HG03521 (cell line): Measurements from ENCODE around the gene CFHR1.
"Not testable (repeated sequence)": the region's sequence is repeated elsewhere in the genome, so short reads cannot be mapped to it uniquely, and the experiment has no call there.

Source experiments
- ATAC-seq: cut with Tn5 transposase; IDR thresholded peaks from one replicate; pipeline ENCODE4 v1.9.1; 2021; ENCODE audit warnings: mild to moderate bottlenecking, moderate library complexity; ENCODE audit not compliant: unreplicated experiment

The CFHR1 gene

DNA sequence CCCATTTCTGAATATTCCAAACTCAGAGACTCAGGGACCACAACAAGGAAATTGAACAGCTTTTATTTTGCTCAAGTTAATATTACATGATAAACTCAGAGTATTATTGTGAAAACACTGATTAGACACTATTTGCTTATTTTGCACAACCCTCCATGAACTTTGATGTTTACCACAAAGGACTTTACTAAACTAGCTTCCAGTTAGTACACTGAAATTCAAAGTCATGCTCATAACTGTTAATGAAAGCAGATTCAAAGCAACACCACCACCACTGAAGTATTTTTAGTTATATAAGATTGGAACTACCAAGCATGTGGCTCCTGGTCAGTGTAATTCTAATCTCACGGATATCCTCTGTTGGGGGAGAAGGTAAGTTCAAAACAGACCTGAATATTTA lies at the start of gene CFHR1:
Gene CFHR1, plus strand, starts transcription at position 201 of the 400 bp plus-strand sequence. Its CDS starts 114 bp downstream, at position 315.
- ATAC-seq = not testable (repeated sequence)

DNA sequence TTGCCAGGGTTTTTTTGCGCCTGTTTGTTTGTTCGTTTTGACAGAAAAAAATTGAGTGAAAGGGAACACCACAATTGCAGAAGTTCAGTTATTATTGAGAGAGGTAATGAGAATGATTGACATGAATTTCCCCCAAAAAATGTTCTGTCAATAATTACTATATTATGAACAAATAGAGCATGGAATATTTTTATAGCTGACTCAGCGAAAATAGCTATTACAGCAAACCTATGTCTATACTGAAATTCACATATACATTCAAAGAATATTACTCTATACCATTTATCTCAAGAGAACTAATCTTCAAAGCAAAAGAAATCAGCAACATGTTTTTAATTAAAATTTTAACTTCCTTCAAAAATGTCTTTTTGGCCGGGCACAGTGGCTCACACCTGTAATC lies 49.7 kb upstream of the CFHR1 start:
- ATAC-seq = not testable (repeated sequence)

DNA sequence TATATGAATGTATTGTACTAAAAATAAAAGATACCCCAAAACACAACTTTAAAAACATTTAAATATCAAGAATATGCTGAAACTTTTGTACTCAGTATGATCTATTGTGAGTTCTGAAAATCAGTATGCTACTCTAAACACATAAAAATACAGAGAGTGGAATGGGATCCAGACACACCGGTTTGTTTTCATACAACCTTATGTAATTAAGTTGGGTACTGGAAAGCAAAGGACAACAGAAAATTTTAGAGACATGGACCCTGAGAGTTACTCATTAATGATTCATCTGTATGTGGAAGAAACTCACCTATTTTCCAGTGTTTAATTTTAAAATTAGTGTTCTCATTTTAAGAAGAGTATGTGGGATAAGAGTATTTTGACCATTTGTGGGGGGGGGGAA lies 45.8 kb upstream of the CFHR1 start:
- no peak for ATAC-seq

DNA sequence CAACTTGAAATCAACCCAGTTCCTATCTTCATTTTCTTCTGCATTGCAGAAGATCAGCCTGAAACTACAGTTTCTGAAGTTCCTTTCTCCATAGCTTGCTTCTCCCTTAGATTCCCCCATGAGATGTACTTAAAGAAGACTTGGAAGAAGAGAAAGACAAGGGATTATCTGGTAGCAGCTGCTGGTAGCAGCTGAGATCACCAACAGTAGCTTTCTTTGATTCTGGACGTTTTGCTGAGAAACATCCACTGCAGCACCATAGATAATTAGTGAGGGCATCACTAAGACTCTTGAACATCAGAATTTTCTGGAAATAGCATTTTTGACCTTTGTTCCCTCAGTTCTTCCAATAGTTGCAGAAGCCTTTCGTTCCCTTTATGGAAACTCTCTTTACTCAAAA lies 45.4 kb upstream of the CFHR1 start:
- ATAC-seq = no peak

DNA sequence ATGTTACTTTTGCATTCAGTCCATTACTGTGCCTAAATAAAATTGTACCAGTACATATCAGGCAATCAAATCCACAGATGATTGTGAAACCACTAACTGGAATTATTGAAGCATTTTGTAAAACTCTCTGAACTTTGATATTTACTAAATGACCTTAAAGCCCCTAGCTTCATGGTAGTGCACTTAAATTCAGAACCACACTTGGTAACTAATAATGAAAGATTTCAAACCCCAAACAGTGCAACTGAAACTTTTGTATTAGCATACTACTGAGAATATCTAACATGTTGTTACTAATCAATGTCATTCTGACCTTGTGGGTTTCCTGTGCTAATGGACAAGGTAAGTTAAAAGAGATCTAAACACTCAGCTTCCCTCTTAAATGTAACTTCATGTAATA lies 44.9 kb upstream of the CFHR1 start, which contains the start of gene CFHR3:
Gene CFHR3, plus strand, starts transcription at position 238 of the 400 bp plus-strand sequence. Its CDS starts 47 bp downstream, at position 285.
- ATAC-seq = peak; percentile 98

DNA sequence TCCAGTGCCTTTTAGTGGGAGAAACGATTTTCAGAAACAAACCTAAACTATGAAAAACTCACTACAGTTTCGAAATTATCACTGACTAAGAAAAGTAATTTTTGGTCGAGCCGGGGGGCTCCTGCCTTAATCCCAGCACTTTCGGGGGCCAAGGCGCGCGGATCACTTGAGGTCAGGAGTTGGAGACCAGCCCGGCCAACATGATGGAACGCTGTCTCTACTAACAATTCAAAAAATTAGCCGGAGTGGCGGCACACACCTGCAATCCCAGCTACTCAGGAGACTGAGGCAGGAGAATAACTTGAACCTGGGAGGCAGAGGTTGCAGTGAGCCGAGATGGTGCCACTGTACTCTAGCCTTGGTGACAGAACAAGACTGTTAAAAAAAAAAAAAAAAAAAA lies 41.9 kb upstream of the CFHR1 start:
- ATAC-seq = no peak

DNA sequence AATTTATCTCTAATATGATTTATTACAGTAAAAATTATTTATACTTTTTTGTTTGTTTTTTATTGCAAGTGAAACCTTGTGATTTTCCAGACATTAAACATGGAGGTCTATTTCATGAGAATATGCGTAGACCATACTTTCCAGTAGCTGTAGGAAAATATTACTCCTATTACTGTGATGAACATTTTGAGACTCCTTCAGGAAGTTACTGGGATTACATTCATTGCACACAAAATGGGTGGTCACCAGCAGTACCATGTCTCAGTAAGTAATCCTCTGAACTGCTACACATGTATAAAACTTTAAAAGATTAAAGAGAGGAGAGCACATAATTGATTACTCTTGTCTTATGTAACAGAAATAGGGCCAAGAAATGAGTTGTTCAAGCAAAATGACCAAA lies 40.4 kb upstream of the CFHR1 start:
- ATAC-seq = no peak

DNA sequence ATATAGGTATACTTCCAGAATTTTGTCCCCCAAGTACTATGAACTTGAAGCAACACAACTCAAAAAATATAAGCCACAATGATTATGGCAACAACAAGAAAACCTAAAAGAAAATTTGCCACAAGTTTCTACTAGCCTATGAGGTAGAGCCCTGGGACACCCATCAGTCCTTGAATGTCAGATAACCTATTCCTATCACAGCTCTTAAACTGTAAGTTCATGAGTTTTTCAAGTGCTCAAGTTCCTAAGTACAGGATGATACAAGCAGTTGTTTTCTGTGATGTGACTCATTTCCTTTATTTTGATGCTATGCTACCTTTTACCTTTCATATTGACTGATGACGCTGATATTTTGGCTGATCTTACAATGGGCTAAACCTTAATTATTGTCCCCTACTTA lies 28.3 kb upstream of the CFHR1 start:
- ATAC-seq = not testable (repeated sequence)

DNA sequence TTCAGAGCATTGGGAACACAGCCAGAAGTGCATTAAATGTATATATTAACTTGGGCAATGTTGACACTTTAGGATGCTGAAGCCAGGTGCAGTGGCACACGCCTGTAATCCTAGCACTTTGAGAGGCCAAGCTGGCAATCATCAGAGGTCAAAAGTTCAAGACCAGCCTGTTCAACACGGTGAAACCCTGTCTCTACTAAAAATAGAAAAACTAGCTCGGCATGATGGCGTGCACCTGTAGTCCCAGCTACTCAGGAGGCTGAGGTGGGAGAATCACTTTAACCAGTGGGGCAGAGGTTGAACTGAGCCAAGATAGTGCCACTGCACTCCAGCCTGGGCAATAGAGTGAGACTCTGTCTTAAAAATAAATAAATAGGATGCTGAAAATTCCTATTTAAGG lies 25.4 kb upstream of the CFHR1 start:
- ATAC-seq = not testable (repeated sequence)

DNA sequence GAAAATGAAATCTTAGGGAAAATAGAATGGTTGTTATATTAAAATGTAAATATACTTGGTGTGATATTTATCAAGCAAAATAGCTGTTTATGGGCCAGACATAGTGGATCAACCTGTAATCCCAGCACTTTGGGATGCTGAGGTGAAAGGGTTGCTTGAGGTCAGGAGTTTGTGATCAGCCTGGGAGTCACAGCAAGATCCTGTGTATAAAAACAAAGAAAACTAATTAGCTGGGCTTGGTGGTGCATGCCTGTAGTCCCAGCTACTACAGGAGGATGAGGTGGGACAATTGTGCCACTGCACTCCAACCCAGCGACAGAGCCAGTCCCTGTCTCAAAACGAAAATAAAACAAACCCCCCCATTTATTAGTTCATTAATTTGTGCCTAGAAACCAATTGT lies 21.6 kb upstream of the CFHR1 start:
- ATAC-seq = no peak

DNA sequence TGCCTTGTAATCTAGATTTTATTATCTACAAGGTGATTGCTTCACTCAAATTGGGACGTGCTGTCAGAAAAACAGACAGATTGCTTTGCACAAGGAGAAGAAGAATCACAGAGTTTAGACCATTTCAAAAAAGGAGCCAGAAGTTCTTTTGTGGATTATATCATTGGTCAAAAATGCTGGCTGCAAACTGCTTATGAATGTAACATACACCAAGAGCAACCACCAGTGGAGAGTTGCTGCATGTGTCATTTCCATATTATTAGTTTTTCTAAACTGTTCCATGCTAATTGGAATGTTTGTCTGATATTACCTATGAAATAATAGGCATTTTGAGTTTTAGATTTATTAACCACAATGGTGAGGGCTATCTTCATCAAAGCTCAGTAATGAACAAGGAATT lies 17.6 kb upstream of the CFHR1 start:
- not testable (repeated sequence) for ATAC-seq

DNA sequence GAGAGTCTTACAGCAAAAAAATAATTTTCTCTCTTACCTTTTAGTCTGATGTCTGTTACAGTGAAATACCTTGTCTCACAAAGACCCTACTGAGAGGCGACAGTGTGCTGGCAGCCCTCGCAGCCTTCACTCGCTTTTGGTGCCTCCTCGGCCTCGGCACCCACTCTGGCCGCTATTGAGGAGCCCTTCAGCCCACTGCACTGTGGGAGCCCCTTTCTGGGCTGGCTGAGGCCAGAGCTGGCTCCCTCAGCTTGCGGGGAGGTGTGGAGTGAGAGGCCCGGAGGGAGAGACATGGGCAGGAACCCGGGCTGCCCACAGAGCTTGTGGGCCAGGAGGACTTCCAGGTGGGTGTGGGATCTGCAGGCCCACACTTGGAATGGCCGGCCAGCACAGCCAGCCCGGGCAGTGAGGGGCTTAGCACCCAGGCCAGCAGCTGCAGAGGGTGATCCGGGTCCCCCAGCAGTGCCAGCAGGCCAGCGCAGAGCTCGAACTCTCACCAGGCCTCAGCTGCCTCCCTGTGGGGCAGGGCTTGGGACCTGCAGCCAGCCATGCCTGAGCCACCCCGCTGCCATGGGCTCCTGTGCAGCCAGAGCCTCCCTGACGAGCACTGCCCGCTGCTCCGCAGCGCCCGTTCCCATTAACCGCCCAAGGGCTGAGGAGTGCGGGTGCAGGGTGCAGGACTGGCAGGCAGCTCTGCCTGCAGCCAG lies 10.8 kb upstream of the CFHR1 start:
- no peak for ATAC-seq

DNA sequence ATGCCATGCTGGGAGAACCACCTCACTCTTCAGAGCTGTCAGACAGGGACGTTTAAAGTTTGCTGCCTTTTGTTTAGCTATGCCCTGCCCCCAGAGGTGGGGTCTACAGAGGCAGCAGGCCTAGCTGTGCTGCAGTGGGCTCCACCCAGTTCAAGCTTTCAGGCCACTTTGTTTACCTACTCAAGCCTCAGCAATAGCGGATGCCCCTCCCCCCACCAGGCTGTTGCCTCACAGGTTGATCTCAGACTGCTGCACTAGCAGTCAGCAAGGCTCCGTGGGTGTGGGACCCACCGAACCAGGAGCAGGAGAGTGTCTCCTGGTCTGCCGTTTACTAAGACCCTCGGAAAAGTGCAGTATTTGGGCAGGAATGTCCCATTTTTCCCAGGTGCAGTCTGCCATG lies 2.1 kb upstream of the CFHR1 start:
- ATAC-seq = not testable (repeated sequence)

DNA sequence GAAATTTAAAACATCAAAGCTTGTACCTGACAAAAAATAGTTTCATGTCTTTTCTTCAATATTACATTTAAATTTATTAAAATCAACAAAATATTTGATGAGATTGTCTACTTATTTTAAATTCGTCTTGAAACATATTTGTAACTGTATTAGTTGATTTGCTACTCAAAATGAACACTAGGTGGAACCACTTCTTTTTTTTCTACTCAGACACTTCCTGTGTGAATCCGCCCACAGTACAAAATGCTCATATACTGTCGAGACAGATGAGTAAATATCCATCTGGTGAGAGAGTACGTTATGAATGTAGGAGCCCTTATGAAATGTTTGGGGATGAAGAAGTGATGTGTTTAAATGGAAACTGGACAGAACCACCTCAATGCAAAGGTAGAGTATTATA lies 8.3 kb downstream of the CFHR1 start:
- ATAC-seq = not testable (repeated sequence)

DNA sequence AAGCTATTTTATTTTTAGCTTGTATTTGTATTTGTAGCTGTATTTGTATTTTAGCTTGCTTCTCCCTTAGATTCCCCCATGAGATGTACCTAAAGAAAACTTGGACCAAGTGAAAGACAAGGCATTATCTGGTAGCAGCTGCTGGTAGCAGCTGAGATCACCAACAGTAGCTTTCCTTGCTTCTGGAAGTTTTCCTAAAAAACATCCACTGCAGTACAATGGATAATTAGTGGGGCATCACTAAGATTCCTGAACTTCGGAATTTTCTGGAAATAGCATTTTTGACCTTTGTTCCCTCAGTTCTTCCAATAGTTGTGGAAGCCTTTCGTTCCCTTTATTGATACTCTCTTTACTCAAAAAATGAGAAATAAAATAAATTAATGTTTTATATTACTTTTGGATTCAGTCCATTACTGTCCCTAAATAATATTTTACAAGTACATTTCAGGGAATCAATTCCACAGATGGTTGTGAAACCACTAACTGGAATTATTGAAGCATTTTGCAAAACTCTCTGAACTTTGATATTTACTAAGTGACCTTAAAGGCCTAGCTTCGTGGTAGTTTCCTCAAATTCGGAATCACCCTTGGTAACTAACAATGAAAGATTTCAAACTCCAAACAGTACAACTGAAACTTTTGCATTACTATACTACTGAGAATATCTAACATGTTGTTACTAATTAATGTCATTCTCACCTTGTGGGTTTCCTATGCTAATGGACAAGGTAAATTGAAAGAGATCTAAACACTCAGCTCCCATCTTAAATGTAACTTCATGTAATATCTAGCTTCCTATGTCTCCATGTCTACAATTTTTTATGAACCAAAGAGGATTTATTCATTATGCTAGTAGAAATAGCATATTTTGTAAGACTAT lies 30.3 kb downstream of the CFHR1 start:
- not testable (repeated sequence) for ATAC-seq

DNA sequence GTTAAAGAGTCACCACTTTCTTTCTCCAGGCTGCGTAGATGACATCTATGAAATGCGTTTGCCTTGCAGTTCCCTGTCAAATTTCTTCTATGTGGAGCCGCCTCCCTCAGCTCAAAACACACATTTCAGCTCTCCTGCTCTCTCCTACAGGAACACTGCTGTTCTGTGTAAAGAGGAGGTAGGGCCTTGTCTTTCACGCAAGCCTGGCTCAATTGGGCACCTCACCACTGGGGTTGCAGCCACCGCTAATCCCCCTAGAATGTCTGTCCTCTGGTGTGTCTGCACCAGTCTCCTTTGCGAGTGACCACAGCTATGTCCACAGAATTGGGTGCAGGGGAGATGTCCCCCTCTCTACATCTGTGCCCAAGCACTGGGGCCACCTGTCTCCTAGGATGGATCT lies 36.5 kb downstream of the CFHR1 start:
- ATAC-seq = no peak

DNA sequence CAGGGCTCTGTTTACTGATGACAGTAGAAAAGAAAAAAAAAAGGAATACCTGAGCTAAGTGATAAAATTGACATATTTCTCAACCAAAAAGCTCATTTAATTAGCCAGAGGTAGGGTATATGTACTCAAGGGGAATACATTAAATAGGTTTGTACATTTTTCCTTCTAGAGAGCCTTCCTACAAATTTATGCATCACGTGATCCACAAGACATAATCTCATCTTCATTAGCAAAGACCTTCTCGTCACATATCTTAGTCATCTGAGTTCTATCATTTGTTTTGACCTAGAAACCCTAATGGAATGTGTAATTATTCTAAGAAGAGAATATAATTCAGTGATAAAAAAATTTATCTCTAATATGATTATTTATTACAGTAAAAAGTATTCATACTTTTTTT lies 37.7 kb downstream of the CFHR1 start:
- ATAC-seq = no peak

DNA sequence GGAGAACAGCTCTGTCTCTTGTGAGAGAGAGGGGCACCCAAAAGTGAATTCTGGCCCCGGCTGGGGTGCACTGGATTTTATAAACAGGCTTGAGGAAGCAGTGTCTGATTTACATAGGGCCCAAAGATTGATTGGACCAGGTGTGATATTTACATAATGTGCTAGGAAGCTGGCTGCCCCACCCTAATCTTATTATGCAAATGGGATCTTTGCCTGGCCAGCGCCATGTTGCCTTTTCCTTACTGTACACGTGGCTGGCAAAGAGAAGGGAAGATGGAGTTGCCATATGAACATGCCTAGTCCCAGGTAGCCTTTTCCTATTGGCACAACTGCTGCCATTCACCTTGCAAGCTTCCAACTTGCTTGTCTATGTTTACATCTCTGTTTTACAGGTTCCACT lies 39.3 kb downstream of the CFHR1 start:
- no peak for ATAC-seq

DNA sequence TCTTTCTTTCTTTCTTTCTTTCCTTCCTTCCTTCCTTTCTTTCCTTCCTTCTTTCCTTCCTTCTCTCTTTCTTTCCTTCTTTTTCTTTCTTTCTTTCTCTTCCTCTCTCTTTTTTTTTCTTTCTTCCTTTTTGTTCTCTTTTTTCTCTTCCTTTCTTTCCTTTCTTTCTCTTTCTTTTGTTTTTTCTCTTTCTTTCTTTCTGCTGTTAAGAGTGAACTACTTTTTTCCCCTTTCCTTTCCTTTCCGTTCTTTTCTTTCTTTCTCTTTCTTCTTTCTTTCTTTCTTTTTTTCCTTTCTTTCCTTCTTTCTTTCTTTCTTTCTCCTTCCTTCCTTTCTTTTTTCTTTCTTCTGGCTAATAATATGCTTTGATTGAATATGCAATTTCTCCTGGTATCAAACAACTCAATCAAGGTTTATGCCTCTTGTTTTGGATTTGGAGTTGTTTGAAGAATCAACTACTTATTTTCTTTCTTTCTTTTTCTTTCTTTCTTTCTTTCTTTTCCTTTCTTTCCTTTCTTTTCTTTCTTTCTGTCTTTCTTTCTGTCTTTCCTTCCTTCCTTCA lies 40.9 kb downstream of the CFHR1 start:
- ATAC-seq = no peak

DNA sequence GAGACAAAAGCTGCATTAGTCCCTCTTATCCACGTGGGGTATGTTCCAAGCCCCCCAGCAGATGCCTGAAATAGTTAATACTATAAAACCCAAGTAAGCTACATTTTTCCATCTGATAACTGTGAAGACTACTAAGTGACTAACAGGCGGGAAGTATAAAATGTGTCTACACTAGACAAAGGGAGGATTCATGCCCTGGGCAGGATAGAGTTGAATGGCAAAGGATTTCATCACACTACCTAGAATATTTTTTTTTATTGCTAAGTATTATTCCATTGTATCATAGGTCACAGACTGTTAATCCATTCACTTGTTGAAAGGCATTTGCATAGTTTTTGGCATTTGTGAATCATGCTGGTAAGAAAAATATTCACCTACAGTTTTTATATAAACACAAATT lies 41.9 kb downstream of the CFHR1 start:
- no peak for ATAC-seq

DNA sequence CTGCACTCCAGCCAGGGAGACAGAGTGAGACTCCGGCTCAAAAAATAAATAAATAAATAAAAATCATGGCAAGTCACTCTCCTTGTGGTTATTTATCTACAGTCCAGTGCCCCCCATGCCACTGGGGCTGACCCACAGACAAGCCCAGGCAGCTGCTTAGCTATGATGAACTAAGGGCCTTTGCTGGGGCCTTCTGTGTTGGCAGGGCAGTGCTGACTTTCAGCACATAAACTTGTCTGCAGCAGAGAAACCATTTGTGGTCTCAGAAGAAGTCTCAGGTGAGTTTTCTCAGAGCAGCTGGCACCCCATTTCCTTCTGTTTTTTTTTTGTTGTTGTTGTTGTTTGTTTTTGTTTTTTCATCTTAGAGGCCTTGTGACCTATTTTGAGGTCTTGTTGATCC lies 47.4 kb downstream of the CFHR1 start:
- ATAC-seq = no peak

DNA sequence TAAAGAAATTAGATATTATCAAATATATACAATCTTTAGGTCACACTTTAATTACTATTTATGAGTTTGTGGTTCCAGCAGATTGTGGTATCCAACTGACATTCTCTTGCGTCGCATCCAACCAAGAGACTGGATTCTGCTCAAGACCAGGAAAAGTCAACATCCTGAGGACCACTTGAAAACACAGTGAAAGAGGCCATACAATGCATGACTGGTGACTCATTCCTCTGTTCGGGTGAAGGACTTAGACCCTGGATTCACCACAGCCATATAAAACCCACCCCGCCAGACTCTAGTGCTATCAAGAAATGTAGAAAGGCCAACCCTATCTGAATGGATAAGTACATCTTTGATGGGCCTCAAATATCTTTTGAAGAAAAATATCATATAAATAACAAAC lies 53.9 kb downstream of the CFHR1 start:
- ATAC-seq = no peak
